Mammary epithelial cell (primary cell): ENCODE data around the gene RPL7A.

Experiments
- EZH2 ChIP-seq: IDR thresholded peaks from 2 replicates; pipeline ENCODE4 v1.6.1; 2012; ENCODE audit warnings: low read length, inconsistent platforms, borderline replicate concordance
- TF ChIP-seq, protein P1 (sequence below), 2 donors: IDR thresholded peaks in 1 of 2; conservative IDR thresholded peaks in 1 of 2; 2 replicates each; pipeline ENCODE4 v1.5.1; 2011 to 2012; ENCODE audit warnings: inconsistent platforms in 2 of 2, low read length in 2 of 2, mild to moderate bottlenecking in 2 of 2, control low read depth in 1 of 2, low read depth in 1 of 2; ENCODE audit not compliant: insufficient read depth in 1 of 2; ENCODE audit errors: extremely low read depth in 1 of 2

GRCh38 chr9:133335924-133336811, 11.8 kb upstream of the RPL7A start, which contains the start of gene SURF6:
- TF ChIP-seq, protein P1, sequence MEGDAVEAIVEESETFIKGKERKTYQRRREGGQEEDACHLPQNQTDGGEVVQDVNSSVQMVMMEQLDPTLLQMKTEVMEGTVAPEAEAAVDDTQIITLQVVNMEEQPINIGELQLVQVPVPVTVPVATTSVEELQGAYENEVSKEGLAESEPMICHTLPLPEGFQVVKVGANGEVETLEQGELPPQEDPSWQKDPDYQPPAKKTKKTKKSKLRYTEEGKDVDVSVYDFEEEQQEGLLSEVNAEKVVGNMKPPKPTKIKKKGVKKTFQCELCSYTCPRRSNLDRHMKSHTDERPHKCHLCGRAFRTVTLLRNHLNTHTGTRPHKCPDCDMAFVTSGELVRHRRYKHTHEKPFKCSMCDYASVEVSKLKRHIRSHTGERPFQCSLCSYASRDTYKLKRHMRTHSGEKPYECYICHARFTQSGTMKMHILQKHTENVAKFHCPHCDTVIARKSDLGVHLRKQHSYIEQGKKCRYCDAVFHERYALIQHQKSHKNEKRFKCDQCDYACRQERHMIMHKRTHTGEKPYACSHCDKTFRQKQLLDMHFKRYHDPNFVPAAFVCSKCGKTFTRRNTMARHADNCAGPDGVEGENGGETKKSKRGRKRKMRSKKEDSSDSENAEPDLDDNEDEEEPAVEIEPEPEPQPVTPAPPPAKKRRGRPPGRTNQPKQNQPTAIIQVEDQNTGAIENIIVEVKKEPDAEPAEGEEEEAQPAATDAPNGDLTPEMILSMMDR (conservative IDR thresholded peaks at IDR 0.05 in 1 of 2, IDR thresholded peaks at IDR 0.05 in 1 of 2; ENCODE audit: extremely low read depth in 1 of 2, insufficient read depth in 1 of 2, low read depth in 1 of 2, low read length in 2 of 2), result no peak
- no peak for TF ChIP-seq EZH2
